Mononuclear cell (primary cell): ENCODE measurements around the gene HTR7. TPM values are rescaled to one million over a fixed set of nuclear protein-coding genes. Genes with fewer than 3 reads are reported as not detected.

ENCODE experiments used
- H3K27me3 ChIP-seq: 2 replicates; pipeline ENCODE4 v1.6.0; 2011; ENCODE audit warnings: low read length, control low read depth; ENCODE audit not compliant: insufficient read depth
- H3K4me1 ChIP-seq: 2 replicates; pipeline ENCODE4 v1.5.1; 2011; ENCODE audit warnings: mild to moderate bottlenecking, low read length, control low read depth; ENCODE audit not compliant: insufficient read depth
- H3K4me3 ChIP-seq: 2 replicates; pipeline ENCODE4 v1.5.1; 2011; ENCODE audit warnings: mild to moderate bottlenecking, low read length, moderate library complexity
- H3K9me3 ChIP-seq: 2 replicates; pipeline ENCODE4 v1.5.1; 2011; ENCODE audit warnings: low read depth, mild to moderate bottlenecking, control low read depth, low read length
- total RNA-seq: library from RNA; depleted of rRNA; stranded (reverse); fragments of >200 nt; gene quantifications from one replicate; pipeline ENCODE4 v1.2.3, GENCODE V29; 2012

Gene HTR7
- total RNA-seq, 1 donor, result 2.1 TPM

DNA sequence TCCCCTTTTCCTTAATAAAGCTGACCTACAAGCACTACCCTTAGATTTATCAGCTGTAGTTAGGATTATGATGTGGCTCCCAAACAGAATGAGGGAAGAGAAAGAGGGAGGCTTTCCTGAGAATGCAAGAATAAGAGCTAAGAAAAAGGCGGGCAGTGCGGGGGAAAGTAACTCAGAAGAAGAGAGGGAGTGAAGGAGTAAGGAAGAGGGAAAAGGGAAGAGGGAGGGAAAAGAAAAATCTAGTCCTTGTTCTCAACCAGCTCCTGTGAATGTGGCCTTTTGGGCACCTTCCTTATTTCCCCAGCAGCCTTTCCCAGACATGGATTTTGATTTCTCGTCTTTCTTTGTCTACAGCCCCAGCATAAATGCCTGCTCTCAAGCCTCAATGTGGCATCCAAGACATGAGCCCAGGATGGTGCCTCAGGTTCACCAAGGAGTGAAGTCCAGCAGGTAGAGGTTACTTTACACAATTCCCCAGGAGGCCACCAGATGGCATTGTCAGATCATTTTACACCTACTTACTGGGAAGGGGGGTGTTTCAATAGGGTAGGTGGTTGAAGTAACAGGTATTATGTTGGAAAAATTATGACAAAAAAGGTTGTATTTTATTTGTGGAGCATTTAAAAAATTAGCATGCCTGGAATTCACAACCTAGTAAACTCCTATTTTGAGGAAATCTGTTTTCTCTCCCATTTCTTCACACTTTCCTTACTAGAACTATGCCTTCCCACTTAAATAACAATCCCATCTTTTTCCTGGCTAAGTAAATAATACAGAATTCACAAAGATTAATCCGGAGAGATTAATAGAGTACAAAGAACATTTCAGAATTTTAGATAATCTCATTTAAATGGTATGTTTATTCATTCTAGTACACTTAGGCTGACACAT lies 106.5 kb downstream of the HTR7 start:
- Histone ChIP-seq H3K9me3 (no peaks in the 10 kb centered on the region), H3K4me1 (no peaks in the 10 kb centered on the region), H3K4me3 (no peak overlapping the region), H3K27me3 (no peaks in the 10 kb centered on the region)

DNA sequence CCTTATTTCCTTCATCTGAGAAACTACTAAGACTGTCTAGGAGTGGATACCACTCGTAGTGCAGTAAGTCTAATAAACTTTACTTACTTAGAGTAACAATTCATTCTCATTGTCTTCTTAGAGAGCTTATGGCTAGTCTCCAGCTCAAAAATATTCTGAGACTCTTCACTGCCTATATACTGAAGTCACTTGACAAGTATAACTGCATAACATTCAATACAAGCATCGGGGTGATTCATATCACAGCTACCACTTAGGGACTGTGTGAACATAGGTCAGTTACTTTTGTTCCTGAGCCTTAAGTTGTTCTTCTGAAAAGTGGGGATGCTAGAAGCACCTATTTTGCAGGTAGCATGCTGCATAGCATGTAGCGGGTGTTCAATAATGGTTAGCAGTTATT lies 111.0 kb downstream of the HTR7 start:
- Histone ChIP-seq H3K4me1 (no peaks in the 10 kb centered on the region), H3K27me3 (no peaks in the 10 kb centered on the region), H3K4me3 (no peak overlapping the region), H3K9me3 (no peaks in the 10 kb centered on the region)

DNA sequence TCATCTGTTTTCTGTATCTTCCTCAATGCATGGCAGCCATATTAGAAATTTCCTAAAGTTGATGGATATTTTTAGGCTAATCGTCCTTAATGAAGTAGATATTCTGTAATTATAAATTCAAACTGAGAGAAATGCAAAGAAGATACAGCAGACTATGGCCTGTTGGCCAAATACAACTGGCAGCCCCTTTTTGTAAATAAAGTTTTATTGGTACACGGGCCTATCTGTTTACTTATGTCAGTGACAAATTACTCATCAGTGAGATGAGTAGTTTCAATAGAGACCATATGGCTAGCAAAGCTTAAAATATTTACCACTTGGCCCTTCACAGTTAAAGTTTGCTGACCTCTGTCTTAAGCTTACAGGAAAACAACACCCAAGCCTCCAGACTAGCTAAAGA lies 112.3 kb downstream of the HTR7 start:
- no peaks in the 10 kb centered on the region for H3K27me3 ChIP-seq

DNA sequence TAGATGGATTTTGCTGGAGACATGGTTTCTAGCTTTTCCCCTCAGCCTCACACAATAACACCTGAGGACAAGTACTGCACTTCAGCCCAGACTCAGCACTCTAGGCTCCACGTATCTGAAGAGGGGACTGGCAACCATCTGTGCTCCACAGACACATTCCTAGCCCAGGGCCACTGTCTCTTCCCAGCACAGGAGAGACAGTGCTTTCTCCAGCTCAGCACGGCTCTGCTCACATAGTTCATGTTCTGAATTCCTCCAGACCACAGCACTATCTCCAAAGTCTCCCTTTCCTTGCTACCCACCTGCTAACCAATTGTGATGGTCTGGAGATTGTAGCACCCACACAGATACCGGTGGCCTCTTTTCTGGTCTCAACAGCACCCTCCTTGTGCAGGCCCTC lies 114.5 kb downstream of the HTR7 start:
- H3K4me1 ChIP-seq, result no peaks in the 10 kb centered on the region

More for the DNA sequence above, 112.3 kb downstream of the HTR7 start:
- H3K4me3 ChIP-seq, result no peak overlapping the region
- H3K4me1 ChIP-seq, result no peaks in the 10 kb centered on the region
- H3K9me3 ChIP-seq, result no peaks in the 10 kb centered on the region

DNA sequence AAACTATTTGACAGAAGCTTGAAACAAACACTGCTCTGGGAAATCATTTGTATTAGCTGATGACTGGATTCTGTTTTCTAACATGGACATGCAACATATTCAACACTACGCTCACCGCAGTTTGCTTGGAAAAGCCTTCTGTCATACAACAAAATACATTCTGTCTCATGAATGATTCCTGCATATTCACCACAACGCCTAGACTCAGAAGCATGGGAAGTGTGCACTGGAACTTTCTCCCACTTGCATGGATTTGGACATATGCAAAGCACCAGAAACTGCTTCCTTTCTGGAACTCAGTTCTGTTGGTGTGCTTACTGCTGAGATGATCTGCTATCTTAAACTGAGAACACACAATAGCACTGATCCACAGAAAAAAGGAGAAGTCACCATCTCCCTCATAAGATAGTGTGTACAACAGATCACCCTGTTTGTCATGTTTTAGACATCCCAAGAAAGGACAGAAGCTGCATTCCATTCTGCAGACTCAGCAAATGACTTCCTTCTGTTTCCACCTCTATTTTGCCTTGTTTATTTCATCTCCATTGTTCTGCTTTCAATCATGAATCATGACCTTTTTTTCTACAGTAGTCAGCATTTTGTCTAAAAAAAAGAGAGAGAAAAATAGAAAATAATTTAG lies 115.8 kb downstream of the HTR7 start:
- no peak overlapping the region for H3K4me3 ChIP-seq
- no peaks in the 10 kb centered on the region for H3K9me3 ChIP-seq
- H3K4me1 ChIP-seq, result no peaks in the 10 kb centered on the region
- H3K27me3 ChIP-seq, result no peaks in the 10 kb centered on the region

More for the DNA sequence above, 114.5 kb downstream of the HTR7 start:
- Histone ChIP-seq H3K27me3 (no peaks in the 10 kb centered on the region), H3K9me3 (no peaks in the 10 kb centered on the region), H3K4me3 (no peak overlapping the region)

DNA sequence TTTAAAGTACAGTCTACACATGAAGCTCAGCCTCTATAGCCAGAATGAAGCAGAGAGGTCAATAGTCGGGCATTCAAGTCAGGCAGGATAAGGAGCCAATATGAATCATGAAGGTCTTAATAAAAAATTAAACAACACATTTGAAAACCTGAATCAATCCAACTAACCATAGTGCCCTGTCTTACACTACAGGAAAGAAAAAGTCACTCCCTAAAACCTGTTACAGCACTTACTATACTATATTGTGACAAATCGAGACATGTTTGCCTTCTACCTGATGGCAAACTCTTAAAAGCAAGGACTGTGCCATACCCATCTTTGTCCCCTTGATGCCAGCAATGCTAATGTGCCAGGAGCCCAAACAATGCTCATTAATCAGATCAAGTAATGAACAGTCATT lies 117.6 kb downstream of the HTR7 start:
- H3K4me1 ChIP-seq, result no peaks in the 10 kb centered on the region
- no peak overlapping the region for H3K4me3 ChIP-seq
- no peaks in the 10 kb centered on the region for H3K9me3 ChIP-seq
- no peaks in the 10 kb centered on the region for H3K27me3 ChIP-seq

DNA sequence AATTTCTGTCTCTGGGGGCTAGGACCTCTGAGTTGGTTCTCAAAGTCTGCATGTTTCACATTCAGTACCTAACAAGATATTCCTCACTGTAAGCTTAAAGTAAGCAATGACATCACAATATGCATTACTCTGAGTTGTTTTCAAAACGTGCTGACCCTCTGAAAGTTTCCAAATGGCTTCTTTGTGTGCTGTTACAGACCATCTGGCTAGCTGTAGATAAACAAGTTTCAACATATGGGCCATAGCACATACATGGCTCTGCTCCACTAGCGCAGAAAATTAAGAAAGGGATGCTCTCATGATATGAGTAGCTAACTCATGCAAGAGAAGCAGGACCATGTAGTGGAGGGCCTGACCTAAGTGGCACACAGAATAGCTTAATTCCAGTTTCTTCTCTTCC lies 119.0 kb downstream of the HTR7 start:
- H3K9me3 ChIP-seq, result no peaks in the 10 kb centered on the region
- no peaks in the 10 kb centered on the region for H3K4me1 ChIP-seq
- H3K27me3 ChIP-seq, result no peaks in the 10 kb centered on the region
- H3K4me3 ChIP-seq, result no peak overlapping the region

DNA sequence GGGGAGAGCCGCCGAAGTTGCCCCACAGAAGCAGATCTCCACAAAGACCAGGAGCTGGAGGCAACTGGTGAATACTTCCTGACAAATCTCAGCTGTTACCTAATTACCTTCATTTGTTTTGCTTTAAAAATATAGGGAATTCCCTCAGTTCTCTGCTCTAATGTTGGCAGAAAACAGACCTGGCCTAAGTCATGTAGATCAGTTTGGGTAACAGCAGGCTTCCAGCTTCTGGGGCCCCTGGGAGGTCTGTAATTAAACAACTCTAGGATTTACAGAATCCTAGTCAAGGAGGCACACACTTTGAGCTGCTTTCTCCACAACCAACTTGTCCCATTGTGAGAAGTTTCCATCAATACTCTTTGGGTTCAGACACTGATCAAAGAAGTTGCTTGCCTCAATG lies 123.4 kb downstream of the HTR7 start:
- peaks cover 3% of the 10 kb centered on the region for H3K27me3 ChIP-seq
- H3K9me3 ChIP-seq, result no peaks in the 10 kb centered on the region
- H3K4me1 ChIP-seq, result no peaks in the 10 kb centered on the region
- no peak overlapping the region for H3K4me3 ChIP-seq

DNA sequence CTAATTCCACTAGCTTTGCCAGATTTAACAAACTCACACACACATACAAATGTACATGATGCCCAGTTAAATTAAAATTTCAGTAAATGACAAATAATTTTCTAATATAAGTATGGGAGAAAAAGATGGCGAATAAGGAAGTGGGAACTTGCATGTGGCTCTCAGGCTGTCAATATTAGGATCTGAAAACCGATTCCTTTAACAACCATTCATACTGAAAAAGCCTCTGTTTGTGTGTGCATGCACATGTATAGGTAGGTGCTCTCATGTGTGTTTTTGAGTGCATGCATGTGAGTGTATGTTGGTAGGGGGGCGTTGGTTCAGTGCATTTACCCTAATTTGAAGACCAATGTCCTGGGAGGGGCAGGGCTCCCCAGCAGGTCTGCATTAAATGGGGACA lies 125.3 kb downstream of the HTR7 start:
- Histone ChIP-seq H3K27me3 (peaks cover 3% of the 10 kb centered on the region), H3K4me1 (no peaks in the 10 kb centered on the region), H3K4me3 (no peak overlapping the region), H3K9me3 (no peaks in the 10 kb centered on the region)

DNA sequence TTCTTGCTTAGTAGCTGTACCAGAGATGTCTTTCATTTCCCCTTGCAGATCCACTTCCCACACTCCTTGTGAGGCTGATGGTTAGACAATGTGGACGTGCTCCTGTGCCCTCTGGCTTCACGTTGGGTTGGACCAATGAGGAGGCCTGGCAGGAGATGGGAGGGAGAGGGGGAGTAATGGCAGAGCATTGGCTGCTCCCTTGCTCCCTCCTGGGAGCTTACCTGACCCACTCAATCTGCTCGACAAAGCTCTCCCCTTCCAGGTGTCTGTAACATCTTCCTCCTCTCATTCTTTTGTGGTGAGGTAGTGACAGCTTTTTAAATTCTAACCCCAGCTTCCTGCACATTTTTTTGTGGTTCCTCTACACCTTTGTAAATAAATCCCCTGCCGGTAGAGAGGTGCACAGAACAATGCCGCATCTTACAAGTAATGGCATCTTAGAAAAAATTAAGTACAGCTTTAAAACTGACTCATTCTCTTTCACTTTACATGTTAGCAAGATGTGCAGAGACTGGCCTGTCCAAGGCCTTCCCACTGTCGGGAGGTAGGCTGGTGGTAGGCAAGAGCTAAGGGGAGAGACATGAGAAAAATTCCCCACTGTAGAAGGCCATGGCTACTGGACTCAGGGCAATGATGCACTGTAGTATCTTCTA lies 134.3 kb downstream of the HTR7 start:
- Histone ChIP-seq H3K27me3 (no peaks in the 10 kb centered on the region), H3K4me1 (no peaks in the 10 kb centered on the region), H3K4me3 (no peak overlapping the region), H3K9me3 (no peaks in the 10 kb centered on the region)

DNA sequence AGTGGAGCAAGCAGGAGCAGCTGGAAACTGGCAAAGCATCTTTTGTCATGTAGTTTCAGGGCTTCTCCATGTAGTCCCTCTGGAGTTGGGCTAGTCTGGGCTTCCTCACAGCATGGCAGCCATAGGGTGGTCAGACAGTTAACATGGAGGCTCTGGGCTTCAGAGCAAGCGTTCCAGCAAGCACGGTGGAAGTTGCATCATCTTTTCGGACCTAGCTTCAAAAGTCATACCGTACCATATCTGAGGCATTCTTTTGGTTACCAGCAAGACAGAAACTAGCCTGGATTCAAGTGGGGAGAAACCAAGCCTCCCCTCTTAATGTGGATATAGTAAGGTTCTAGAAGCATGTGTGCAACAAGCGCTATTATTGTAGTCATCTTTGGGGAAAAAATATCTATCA lies 135.0 kb downstream of the HTR7 start:
- Histone ChIP-seq H3K4me3 (no peak overlapping the region), H3K4me1 (no peaks in the 10 kb centered on the region), H3K9me3 (no peaks in the 10 kb centered on the region), H3K27me3 (no peaks in the 10 kb centered on the region)

DNA sequence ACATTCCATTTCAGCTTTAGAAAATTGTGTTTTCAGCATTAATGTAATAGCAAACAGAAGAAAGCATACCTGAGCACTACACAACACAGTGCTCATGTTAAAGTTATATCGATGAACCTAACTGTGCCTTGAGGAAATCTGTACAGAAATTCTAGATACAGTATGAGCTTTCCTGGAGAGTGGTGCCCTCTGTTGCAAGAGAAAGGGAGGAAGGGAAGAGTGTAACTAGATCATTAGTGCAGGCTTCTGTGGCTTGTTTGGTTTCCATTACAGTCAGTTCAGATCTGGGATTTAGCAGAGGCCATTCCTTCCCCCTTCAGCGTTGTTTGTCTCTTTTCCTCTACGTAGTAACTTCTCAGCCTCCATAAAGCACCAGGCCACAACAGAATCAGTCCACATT lies 139.7 kb downstream of the HTR7 start:
- no peaks in the 10 kb centered on the region for H3K9me3 ChIP-seq
- H3K27me3 ChIP-seq, result no peaks in the 10 kb centered on the region
- H3K4me3 ChIP-seq, result no peak overlapping the region
- no peaks in the 10 kb centered on the region for H3K4me1 ChIP-seq

DNA sequence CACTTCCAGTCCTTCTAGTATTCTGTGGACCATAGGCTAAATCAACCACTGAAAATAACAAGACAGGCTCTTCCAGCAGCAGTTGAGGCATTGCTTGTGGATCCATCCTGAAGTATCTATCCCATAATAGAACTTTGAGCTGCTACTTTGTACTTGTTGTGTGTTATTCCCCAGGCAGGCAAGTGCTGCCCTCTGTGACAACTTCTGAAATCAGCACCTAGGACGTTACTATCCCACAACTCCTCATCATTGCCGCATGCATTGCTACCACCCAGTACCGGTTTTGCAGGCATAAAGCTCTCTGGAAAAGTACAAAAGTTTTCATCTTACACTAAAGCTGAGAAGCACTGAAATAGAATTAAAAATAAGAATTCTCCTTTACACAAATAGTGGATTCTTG lies 145.3 kb downstream of the HTR7 start:
- H3K4me3 ChIP-seq, result no peak overlapping the region
- H3K27me3 ChIP-seq, result no peaks in the 10 kb centered on the region
- H3K9me3 ChIP-seq, result no peaks in the 10 kb centered on the region
- no peaks in the 10 kb centered on the region for H3K4me1 ChIP-seq

DNA sequence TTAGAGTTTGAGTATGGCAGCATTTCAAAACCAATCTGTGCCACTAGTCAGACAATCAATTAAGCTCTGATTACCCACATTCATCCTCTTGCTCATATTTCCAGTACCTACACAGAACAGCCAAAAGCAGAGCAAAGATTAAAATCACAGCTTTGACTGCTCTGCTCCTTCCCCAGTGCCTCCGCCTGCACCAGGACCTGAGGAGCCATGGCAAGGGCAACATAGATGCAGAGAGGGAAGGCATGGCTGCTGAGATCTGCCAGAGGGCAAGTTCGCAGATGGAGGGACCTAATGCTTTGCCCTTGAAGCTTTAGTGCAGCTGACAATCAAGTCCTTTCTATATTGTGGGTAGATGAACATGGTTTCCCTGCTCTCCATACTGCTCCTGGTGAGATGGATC lies 148.1 kb downstream of the HTR7 start:
- no peaks in the 10 kb centered on the region for H3K27me3 ChIP-seq
- H3K4me1 ChIP-seq, result no peaks in the 10 kb centered on the region
- H3K4me3 ChIP-seq, result no peak overlapping the region
- no peaks in the 10 kb centered on the region for H3K9me3 ChIP-seq

DNA sequence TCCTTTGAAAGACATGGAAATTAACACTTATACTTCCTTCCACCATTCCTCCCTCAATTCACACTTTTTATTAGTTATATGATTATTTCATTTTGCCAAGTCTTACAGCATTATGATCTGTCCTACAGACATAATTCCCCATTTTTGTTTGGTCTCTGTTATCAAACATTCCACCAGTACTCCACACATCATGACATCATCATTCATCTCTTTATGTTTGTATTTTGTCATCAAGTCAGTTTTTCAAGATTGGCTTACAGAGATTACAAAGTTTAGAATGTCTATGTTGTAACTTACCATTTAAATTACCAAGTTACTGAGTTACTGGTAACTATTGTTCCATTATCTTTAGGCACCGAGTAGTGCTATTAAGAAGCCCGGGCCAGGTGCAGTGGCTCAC lies 150.2 kb downstream of the HTR7 start:
- no peaks in the 10 kb centered on the region for H3K9me3 ChIP-seq
- no peaks in the 10 kb centered on the region for H3K27me3 ChIP-seq
- H3K4me3 ChIP-seq, result no peak overlapping the region
- H3K4me1 ChIP-seq, result no peaks in the 10 kb centered on the region
